ENCODE measurements around the gene VPS4A. TPM values are rescaled to one million over a fixed set of nuclear protein-coding genes. Genes with fewer than 3 reads are reported as not detected.

VPS4A gene
- total and polyA plus RNA-seq, 10 of the 15 experiments (the other 5 are each of a cell fraction or from before 2014, with no cell fraction given), result 5.2 to 36.3 (median 21.4) TPM

DNA sequence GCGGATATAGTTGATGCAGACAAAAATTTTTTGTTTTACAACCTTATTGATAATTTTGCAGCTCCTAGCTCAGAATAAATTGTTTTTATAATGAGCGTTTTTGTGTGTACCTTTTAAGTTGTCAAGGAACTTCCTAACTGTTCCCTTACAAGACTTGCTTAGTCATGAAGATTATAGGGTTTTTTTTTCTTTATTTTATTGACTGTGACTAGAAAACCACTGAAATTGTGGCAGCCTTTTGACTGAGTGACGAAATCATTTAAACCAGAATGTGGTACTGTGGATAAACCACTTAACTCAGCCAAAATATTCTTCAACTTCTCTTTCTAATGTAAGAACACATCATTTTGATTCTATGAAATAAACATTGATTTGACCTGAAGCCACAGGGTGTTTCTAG is 40.8 kb upstream of the VPS4A start:
- intact Hi-C loops (cut with micrococcal nuclease; ENCODE audit: unreplicated experiment) (no loop called here), in situ Hi-C loops (cut with MboI) (no loop called here)
- no TSS peak for BruUV-seq (replicated peaks)
- no peak overlapping the region for H3K4me3 ChIP-seq
- no peak overlapping the region for H2AFZ ChIP-seq (ENCODE audit: control insufficient read depth, low read depth, low read length)
- H3K27ac ChIP-seq (ENCODE audit: control insufficient read depth, insufficient read depth), result no peak overlapping the region
- H4K20me1 ChIP-seq (ENCODE audit: control insufficient read depth, insufficient read depth), result no peaks in the 10 kb centered on the region
- 98% methylated on average over 3 of the region's 3 CpGs for WGBS (ENCODE audit: insufficient coverage, insufficient replicate concordance, low lambda C conversion rate, missing lambda C conversion rate)
- ChIA-PET POLR2A (interaction anchor here (0.6 kb wide), 1 partner anchor 85 kb away, joined by 3 read pairs; no protein-coding TSS in a partner anchor), RAD21 (ENCODE audit: unreplicated experiment) (no interaction called here), SMC1A (ENCODE audit: uncharacterized antibody, unreplicated experiment) (interaction anchor here (0.6 to 1.8 kb wide), 4 partner anchors 8 to 838 kb away, joined by 3 to 5 read pairs (median 3); no protein-coding TSS in a partner anchor), CTCF (no interaction called here)
- H3K9me3 ChIP-seq (replicated peaks; ENCODE audit: control insufficient read depth, insufficient read depth, low read length), result no peaks in the 10 kb centered on the region
- H3K4me1 ChIP-seq (ENCODE audit: control insufficient read depth, insufficient read depth, low read length), result no peaks in the 10 kb centered on the region
- TF ChIP-seq DPF2 (IDR thresholded peaks at IDR 0.05) (no peak), YY1 (IDR thresholded peaks at IDR 0.05; ENCODE audit: low read depth, low read length) (no peak), SP1 (IDR thresholded peaks at IDR 0.05; ENCODE audit: low read depth, low read length) (no peak), MYB (IDR thresholded peaks at IDR 0.05; ENCODE audit: borderline replicate concordance, low read depth, low read length) (no peak), BCL11A (IDR thresholded peaks at IDR 0.05; ENCODE audit: low read depth, low read length) (no peak), TAF1 (IDR thresholded peaks at IDR 0.05; ENCODE audit: borderline replicate concordance, low read depth, low read length) (no peak), PML (IDR thresholded peaks at IDR 0.05; ENCODE audit: low read length) (no peak), POLR2AphosphoS2 (IDR thresholded peaks at IDR 0.05; ENCODE audit: low read depth, low read length) (no peak)
- TF ChIP-seq, protein P1, sequence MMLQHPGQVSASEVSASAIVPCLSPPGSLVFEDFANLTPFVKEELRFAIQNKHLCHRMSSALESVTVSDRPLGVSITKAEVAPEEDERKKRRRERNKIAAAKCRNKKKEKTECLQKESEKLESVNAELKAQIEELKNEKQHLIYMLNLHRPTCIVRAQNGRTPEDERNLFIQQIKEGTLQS (IDR thresholded peaks at IDR 0.05; ENCODE audit: borderline replicate concordance, extremely low read depth, low read depth, low read length), result no peak
- TF ChIP-seq, protein P2, sequence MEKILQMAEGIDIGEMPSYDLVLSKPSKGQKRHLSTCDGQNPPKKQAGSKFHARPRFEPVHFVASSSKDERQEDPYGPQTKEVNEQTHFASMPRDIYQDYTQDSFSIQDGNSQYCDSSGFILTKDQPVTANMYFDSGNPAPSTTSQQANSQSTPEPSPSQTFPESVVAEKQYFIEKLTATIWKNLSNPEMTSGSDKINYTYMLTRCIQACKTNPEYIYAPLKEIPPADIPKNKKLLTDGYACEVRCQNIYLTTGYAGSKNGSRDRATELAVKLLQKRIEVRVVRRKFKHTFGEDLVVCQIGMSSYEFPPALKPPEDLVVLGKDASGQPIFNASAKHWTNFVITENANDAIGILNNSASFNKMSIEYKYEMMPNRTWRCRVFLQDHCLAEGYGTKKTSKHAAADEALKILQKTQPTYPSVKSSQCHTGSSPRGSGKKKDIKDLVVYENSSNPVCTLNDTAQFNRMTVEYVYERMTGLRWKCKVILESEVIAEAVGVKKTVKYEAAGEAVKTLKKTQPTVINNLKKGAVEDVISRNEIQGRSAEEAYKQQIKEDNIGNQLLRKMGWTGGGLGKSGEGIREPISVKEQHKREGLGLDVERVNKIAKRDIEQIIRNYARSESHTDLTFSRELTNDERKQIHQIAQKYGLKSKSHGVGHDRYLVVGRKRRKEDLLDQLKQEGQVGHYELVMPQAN (conservative IDR thresholded peaks at IDR 0.05), result no peak
- no peak overlapping the region for H3K4me2 ChIP-seq (ENCODE audit: control insufficient read depth, insufficient read depth)
- H3K36me3 ChIP-seq (ENCODE audit: control insufficient read depth in 2 of 2, insufficient read depth in 2 of 2, low read length in 1 of 2), result peaks cover 0 to 11% of the 10 kb centered on the region in 2 experiments; a peak in 1 of 4 replicates
- H3K79me2 ChIP-seq (ENCODE audit: control insufficient read depth, insufficient read depth, low read length), result no peaks in the 10 kb centered on the region
- no peak for DNase-seq (ENCODE audit: low read depth, low spot score)
- no peak for FAIRE-seq
- no peak overlapping the region for H3K9ac ChIP-seq (ENCODE audit: control insufficient read depth, insufficient read depth, low read length)
- no peaks in the 10 kb centered on the region for H3K27me3 ChIP-seq (replicated peaks in 1 of 2; ENCODE audit: control insufficient read depth in 2 of 2, insufficient read depth in 2 of 2, low read length in 1 of 2)
- no peak for ATAC-seq

Measured in GM12878 (cell line).